Stimulated activated CD8-positive, alpha-beta memory T cell treated with anti-CD3 and anti-CD28 coated beads, Interleukin-12 subunit alpha, Interleukin-12 subunit beta, amount 100 ng/mL, for 1 hour (primary cell): ENCODE data around the gene RNF32.

ENCODE experiments used
- DNase-seq: peaks from one replicate; pipeline ENCODE4 v3.0.0-alpha.2; 2020; ENCODE audit warnings: low read depth

RNF32 gene

GRCh38 chr7:156640257-156640948 lies at the start of gene RNF32:
TSS of gene RNF32 (plus strand) at chr7:156640774. CDS start at chr7:156643878, 3,104 bp downstream.
- peak; percentile 98 for DNase-seq

- no peak for DNase-seq
Observed at GRCh38 chr7:156592155-156592884, 48.3 kb upstream of the RNF32 start.

DNA sequence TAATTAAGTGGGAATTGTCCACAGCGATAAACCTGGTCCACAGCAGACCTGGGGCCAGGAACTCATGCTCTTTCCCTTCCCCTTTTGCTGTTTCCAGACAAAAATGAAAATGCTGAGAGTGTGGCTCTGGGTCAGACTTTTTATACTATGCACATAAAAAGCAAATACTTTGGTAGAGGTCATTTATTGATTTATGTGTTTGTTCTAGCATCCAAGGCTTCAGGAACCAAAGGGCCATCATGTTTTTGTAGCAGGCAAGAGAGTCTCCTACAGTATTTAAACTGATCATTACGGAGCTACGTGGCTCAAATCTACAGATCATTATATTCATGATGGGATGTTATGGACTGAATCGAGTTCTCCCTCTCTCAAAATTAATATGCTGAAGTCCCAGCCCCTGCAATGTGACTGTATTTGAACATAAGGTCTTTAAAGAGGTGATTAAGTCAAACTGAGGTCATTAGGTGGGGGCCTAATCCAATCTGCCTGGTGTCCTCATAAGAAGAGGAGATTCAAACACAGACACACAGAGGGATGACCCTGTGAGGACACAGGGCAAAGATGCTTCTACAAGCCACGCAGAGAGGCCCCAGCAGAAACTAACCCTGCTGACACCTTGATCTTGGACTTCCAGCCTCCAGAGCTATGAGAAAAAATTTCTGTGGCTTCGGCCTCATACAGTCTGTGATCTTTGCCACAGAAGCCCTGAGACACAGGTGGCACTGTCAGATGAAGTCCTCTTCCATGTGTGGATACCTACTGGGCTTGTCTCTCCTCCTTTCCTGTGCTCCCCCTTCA lies 46.1 kb upstream of the RNF32 start:
- DNase-seq = no peak

DNA sequence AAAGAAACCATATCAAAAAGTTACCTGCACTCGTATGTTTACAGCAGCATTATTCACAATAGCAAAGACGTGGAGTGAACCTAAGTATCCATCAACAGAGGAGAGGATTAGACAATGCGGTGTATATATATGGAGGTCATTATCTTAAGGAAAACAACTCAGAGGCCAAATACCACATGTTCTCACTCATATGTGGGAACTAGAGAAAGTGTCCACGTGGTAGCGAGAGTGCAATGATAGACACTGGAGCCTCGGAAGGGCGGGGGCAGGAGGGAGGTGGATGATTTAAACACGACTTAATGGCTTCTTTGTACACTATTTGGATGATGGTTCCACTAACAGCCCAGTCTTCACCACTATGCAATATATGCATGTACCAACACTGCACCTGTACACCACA lies 40.1 kb upstream of the RNF32 start:
- DNase-seq = no peak

GRCh38 chr7:156602283-156602682 lies 38.3 kb upstream of the RNF32 start:
- no peak for DNase-seq

DNA sequence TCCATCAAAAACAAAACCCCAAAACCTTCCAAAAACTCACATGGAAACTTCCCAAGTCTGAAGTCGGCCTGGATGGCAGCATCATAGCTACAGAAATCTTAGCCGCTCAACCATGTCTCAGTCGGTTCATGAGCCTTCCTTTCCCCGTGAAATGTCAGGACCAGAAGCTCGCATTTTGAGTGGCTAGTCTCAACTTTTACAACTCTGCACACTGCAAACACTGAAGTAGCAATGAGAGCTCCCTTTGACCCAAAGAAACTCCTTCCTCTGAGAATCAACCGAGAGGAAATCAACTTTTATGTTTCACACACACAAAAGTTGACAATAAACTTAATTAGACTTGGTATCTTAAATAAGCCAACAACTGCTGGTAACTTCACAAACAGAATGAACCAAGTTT lies 37.6 kb upstream of the RNF32 start:
- no peak for DNase-seq

DNA sequence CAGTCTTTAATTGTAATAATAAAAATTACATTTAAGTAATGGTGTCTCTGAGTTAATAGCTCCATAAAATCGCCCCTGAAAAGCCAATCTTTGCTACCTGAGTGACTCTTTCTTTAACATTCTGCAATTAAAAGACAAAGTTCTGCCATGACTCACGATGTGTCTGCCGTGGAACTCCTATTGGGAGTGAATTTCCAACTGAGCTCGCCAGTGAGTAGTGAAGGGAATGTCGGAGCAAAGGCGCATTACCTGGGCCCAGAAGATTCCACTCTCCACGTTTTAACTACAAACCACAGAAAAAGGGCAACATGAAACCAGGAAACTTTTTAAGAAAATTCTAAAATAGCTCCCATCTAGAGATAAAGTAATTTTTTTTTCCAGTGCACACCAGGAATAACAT lies 36.9 kb upstream of the RNF32 start:
- no peak for DNase-seq

DNA sequence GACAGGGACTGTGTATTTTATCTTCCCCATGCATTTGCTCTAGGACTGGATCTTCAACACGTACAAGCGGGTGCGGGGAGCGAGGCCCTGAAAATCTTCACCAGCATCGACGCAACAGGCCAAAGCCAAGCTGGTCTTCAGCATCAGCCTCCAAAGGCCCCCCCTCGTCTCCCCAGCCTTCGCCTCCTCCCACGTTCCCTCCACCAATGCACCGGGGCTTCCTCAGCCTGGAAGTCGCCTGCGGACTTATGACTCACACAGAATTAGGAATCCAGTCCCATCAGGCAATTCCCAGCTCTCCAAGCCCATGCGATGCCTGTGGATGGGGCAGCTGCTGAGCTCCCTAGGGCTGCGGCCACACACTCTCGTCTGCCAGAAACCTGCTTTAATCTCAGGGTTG lies 36.3 kb upstream of the RNF32 start:
- no peak for DNase-seq

DNA sequence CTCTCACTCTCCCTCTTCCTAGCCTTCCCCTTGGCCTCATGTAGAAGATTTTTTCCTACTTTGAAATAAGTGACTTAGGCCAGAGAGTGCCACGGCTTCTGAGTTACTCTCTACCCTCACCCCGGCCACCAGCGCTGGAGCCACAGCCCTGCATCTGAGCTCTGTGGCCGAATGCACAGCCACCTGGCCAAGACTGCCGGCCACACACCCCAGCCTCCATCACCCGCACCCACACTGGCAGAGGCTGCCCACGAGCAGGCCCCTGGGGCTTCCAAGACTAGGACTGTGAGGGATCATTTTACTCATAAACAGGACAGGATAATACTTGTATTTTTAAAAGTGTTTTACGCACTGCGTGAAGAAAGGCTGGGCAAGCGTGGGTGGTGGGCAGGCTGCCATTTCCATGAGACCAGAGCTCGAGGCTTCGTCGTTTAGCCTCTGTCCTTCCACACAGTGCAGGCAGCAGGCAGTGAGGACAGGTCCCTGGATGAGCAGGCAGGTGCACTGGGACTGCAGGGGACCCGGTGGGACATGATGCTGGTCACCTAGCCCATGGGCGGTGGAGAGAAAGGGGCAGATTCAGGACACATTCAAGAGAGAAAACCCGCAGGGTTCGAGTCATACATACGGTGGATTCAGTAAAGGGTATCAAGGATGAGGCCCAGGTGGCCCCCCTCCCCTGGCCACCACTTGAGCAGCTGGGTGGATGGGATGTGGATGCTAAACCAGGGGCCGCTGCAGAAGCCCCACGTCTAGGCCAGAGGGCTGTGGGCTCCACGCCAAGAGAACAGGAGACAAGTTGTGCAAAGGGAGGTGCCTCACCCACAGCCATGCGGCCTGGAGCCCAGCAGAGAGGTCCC lies 35.5 kb upstream of the RNF32 start:
- DNase-seq = no peak

- no peak for DNase-seq
Observed at GRCh38 chr7:156606135-156606534, 34.4 kb upstream of the RNF32 start.

GRCh38 chr7:156606691-156607331 lies 33.8 kb upstream of the RNF32 start:
- no peak for DNase-seq

DNA sequence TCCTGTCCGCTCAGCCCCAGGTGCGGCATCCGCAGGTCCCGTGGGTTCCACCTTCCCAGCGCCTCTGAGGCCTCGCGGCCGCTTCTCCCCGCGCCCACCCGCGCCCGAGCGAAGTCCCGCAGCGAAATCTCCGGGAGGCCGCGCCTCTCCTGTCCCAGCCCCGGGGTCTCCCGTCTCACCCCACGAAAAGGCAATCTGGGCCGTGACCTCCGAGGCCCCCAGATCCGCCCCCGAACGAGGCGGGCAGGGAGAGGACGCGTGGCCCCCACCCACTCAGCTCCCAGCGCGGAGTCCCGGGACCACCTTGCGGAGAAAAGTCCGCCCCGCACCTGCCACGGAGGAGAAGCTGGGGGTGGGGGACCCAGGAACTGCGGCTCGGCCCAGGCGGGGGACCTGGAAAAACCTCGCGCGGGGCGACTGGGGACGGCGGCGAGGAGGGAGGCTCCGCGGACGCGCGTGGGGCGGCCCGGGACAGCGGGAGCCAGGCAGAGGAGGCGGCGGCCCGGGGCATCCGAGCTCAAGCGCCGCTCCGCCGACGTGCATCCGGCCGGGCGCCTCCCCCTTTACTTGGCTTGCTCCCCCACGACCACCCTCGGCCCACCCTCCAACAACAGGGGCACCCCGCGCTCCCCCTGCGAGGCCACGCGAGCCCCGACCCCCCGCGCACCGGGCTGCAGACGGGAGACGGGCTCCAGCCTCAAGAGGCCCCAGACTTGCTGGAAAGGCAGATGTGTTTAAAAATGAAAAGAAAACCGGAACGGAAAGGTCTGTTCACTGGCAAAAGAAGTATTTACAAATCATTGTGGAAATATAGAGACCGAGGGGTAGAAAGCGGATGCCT lies 33.0 kb upstream of the RNF32 start:
- DNase-seq = no peak

- DNase-seq = no peak
Observed at GRCh38 chr7:156608173-156608478, 32.4 kb upstream of the RNF32 start.

DNA sequence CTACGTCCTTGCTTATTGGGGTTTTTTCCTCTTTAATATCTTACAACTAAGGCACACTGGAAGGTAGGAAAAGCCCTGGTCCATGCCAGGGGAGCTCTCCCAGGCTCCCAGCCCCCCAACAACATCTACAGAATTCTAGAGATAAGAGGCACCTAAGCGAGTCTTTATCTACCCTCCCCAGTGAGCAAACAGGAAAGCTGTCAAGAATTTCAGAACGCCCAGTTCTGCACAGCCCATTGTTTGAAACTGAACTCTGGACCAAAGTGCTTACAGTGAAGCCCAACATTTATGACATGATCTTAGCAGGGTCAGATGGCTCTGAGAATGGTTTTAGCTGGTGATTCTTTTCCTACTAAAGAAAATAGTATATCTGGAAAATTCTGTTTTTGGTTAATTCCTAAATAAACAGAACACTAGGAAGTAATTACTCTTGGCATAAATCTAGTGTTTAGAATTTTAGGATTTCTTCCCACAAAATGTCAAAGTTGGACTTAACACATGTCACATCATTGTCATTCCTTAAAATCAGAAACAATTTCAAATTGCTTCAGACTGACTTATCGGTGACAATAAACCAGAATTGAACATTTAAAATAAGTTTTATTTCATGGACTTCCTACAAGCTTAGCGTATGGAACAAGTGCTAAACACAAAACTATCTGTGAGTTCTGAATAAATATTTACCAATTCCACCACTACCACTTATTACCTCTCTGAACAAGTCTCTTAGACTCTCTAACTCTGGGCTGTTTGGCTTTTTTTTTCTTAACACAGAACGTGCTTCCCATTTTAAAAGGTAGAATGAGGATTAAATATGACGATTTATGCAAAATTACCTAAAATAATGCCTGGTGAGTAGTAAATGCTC lies 31.3 kb upstream of the RNF32 start:
- DNase-seq = no peak

DNA sequence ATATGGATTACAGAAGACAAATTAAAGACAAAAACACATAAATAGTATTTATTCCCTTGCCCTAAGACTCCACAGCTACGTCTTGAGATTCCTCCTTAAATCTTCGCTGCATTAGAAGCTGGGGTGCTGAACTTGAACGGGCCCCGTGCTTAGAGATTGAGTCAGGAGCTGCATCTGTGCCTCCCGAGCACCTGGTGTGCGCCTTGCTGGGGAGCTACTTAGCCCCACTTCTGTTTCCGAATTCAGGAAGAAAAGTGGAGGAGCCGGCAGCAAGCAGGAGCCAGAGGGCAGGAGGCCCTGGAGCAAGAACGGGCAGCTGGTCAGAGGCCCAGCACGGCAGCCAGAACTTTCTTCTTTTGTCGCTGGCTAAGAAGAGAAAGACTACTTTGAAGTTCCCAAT lies 30.4 kb upstream of the RNF32 start:
- DNase-seq = no peak

DNA sequence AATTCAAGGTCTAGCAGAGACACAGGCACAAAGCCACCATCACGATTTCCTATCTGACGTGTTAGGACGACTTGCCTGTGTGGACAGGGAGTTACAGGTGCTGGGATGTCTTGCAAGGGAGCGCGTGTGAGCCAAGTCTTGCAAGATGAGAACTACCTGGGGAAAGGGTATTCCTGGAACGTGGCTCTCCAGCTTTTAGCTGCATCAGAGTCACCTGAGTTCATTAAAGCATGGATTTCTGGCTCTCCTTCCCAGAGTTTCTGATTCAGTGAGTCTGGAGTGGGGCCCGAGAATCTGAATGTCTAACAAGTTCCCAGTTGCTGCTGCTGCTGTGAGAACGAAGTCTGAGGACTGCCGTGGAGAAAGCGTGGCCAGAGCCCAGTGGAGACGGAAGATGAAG lies 30.0 kb upstream of the RNF32 start:
- no peak for DNase-seq

DNA sequence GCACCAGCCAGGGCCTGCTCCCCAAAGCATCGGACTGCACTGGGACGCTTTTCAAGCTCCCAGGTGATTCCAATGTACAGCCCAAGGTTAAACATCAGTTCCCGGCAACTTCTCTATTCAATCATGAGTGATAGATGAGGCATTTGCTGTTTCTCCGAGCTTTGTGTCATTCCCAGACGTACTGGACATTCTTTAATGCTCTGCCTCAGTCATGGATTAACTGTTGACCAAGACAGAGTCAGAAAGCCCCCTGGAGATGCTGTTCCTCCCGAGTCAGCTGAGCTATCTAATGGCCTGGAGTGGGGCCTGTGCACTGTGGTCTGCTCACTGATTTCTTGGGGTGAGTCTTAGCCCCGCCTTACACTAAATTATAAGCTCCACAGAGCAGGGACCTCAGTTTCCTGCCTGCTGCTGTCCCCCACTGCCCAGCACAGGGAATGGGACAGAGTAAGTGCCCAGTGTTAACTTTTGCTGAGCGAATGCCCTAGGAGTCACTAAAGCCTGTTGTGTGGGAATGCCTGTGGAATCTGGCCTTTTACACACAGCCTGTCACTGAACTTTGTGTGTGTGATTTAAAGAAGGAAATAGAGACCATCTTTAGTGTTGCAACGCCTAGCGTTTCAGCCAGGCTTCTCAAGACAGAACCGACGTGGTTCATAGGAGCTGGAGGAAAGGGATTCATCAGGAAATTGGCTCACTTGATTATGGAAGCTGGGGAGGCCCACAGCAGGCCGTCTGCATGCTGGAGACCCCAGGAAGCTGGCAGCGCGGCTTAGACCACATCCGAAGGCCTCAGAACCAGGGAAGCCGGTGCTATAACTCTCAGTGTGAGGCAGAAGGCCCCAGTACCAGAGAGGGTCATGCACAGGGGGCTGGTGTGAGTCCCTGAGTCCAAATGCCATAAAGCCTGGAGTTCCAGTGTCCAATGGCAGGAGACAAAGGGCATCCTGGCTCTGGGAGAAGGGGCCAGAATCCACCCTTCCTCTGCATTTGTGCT lies 29.3 kb upstream of the RNF32 start:
- no peak for DNase-seq

- DNase-seq = peak; percentile 55
Observed at GRCh38 chr7:156612930-156613329, 27.6 kb upstream of the RNF32 start.
